Amniotic stem cell (primary cell): ENCODE measurements around the gene AFM.

Experiments
- DNase-seq: peaks from one replicate; lab custom pipeline; 2025; lab: John Stamatoyannopoulos, UW

The AFM gene

GRCh38 chr4:73450398-73451004 is 31.0 kb upstream of the AFM start:
- DNase-seq, result peak; percentile 66

GRCh38 chr4:73451404-73451803 is 30.1 kb upstream of the AFM start:
- DNase-seq, result no peak

- no peak for DNase-seq
Observed at GRCh38 chr4:73451981-73452747, 29.4 kb upstream of the AFM start.

- DNase-seq, result no peak
Observed at GRCh38 chr4:73452953-73453700, 28.4 kb upstream of the AFM start.

- no peak for DNase-seq
Observed at GRCh38 chr4:73453701-73454005, 27.9 kb upstream of the AFM start.

GRCh38 chr4:73454920-73455319 is 26.6 kb upstream of the AFM start:
- DNase-seq, result no peak

- DNase-seq, result no peak
Observed at GRCh38 chr4:73456177-73457022, 25.1 kb upstream of the AFM start.

GRCh38 chr4:73458184-73459047 is 23.1 kb upstream of the AFM start:
- no peak for DNase-seq

GRCh38 chr4:73459048-73459421 is 22.5 kb upstream of the AFM start:
- DNase-seq, result no peak

- DNase-seq, result no peak
Observed at GRCh38 chr4:73460913-73461522, 20.5 kb upstream of the AFM start.

- DNase-seq, result no peak
Observed at GRCh38 chr4:73468170-73468569, 13.4 kb upstream of the AFM start.

- no peak for DNase-seq
Observed at GRCh38 chr4:73470728-73471127, 10.8 kb upstream of the AFM start.

GRCh38 chr4:73477176-73477575 is 4.4 kb upstream of the AFM start:
- DNase-seq, result no peak

GRCh38 chr4:73479323-73479722 is 2.2 kb upstream of the AFM start:
- DNase-seq, result no peak

- no peak for DNase-seq
Observed at GRCh38 chr4:73485085-73485484, 3.5 kb downstream of the AFM start.

GRCh38 chr4:73485596-73485995 is 4.1 kb downstream of the AFM start:
- no peak for DNase-seq

- DNase-seq, result no peak
Observed at GRCh38 chr4:73486497-73486896, 5.0 kb downstream of the AFM start.

- no peak for DNase-seq
Observed at GRCh38 chr4:73487233-73487632, 5.7 kb downstream of the AFM start.

- DNase-seq, result no peak
Observed at GRCh38 chr4:73499996-73500765, 18.6 kb downstream of the AFM start.

GRCh38 chr4:73501664-73502265 is 20.2 kb downstream of the AFM start:
- DNase-seq, result no peak
